Left cardiac atrium (tissue), 4 donors: ENCODE results near the gene FIGN. TPM values are rescaled to one million over a fixed set of nuclear protein-coding genes. Genes with fewer than 3 reads are reported as not detected.

Experiments
- ATAC-seq, 2 donors: fragments of 200-7000 bp; cut with Tn5 transposase; one replicate each; pipeline ENCODE4 v1.9.1; 2020; ENCODE audit warnings: mild to moderate bottlenecking in 2 of 2, moderate library complexity in 2 of 2
- DNase-seq: peaks from one replicate; pipeline ENCODE4 v3.0.0-alpha.2; 2020
- intact Hi-C, 2 donors: fragments of 100-400 bp; cut with DNase I; formaldehyde crosslinking; loops; one replicate each; pipeline versions ENCODE4 v1.14.1 to v1.15.1; 2022 to 2023
- total RNA-seq, 2 donors: library from RNA; stranded (reverse); fragmentation: NEBNext Ultra II Directional; extraction: Animal tissue kit (Norgen Biotek cat#: 25700); gene quantifications; one replicate each; pipeline ENCODE4 v1.2.1, GENCODE V29; 2021
- donor health status: DM: no; HTN: yes; CAD: no.
- donor health status: DM: no; HTN: yes; CAD: no; lungs with severe emphysema.
- donor health status: DM: yes; HTN: yes; CAD: no.
- donor health status: Dilated cardiomyopathy.

Gene FIGN
- total RNA-seq, 2 donors from 2014 or later, result 7.3 to 13.2 TPM

GRCh38 chr2:163600801-163601200 is 135.0 kb downstream of the FIGN start:
- DNase-seq, result no peak
- no peak for ATAC-seq
- intact Hi-C loops, result loop anchor here in 1 of 2 donors (10.0 kb wide), 1 partner anchor 126 kb away; no protein-coding TSS in a partner anchor

GRCh38 chr2:163595028-163595427 is 140.8 kb downstream of the FIGN start:
- intact Hi-C loops, result no loop called here

GRCh38 chr2:163594497-163594896 is 141.3 kb downstream of the FIGN start:
- intact Hi-C loops, result no loop called here
- no peak for DNase-seq
- no peak for ATAC-seq

More at GRCh38 chr2:163595028-163595427, 140.8 kb downstream of the FIGN start:
- no peak for ATAC-seq
- DNase-seq, result no peak

DNA sequence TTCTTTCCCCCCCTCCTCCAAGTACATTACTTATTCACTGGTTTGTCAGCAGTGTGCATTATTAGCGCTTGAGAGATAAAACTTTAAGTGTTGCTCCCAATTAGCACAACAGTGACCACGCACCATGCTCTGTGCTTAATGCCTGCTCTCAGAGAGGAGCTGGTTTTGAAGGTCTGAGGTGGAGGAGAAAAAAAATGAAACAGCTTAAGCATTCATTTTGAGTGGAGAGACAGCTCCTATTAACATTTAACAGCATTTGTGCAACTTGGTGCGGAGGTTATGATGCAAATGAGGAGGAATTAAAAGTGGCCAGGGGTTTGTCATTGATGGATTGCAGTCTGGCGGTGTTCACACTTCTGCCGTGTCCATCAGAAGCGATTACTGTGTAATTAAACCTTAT is 141.8 kb downstream of the FIGN start:
- DNase-seq (no peak), ATAC-seq (no peak)
- intact Hi-C loops, result no loop called here

- intact Hi-C loops, result no loop called here
- DNase-seq (no peak), ATAC-seq (no peak)
Observed at GRCh38 chr2:163592954-163593622, 142.7 kb downstream of the FIGN start.

GRCh38 chr2:163591461-163591860 is 144.3 kb downstream of the FIGN start:
- intact Hi-C loops, result no loop called here
- no peak for ATAC-seq
- DNase-seq, result no peak

- ATAC-seq, result no peak
- DNase-seq, result no peak
- intact Hi-C loops, result no loop called here
Observed at GRCh38 chr2:163580757-163581156, 155.1 kb downstream of the FIGN start.

DNA sequence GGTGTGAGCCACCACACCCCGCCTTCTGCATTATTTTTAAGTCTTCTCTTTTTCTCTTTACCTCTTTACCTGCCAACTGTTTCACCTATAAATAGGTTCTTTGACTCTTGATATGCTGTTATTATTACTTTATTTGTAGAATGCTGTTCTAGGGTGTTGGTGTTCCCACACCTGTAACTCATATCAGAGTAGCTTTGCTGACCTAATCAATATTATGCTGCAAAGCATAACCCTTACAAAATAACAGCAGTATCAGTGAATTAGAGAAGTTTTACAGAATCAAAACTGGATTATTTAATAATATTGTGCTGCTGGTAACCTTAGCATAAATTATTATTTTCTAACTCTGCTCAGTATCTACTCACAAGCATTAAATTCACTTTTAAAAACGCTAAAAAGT is 161.5 kb downstream of the FIGN start:
- ATAC-seq (no peak), DNase-seq (no peak)
- intact Hi-C loops, result no loop called here

DNA sequence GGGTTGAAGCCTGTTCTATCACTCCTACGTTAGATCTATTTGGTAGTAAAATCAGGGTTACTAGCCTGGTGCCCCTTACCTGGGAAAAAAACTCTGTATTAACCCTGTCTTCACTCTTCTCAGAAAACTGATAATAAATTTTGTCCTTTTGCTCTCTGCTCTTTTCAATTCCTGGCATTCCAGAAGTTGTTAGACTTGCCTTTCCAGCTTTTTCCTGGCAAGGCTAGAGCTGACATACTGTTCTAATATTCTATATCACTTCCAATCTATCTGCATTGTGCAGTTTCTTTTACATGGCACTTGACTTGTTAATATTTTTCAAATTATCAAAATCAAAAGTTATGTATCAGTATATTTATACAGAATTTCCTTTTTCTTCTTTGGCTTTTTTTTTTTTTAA is 162.2 kb downstream of the FIGN start:
- no peak for ATAC-seq
- DNase-seq, result no peak
- intact Hi-C loops, result no loop called here

- ATAC-seq (no peak), DNase-seq (no peak)
- intact Hi-C loops, result no loop called here
Observed at GRCh38 chr2:163572850-163573249, 163.0 kb downstream of the FIGN start.

DNA sequence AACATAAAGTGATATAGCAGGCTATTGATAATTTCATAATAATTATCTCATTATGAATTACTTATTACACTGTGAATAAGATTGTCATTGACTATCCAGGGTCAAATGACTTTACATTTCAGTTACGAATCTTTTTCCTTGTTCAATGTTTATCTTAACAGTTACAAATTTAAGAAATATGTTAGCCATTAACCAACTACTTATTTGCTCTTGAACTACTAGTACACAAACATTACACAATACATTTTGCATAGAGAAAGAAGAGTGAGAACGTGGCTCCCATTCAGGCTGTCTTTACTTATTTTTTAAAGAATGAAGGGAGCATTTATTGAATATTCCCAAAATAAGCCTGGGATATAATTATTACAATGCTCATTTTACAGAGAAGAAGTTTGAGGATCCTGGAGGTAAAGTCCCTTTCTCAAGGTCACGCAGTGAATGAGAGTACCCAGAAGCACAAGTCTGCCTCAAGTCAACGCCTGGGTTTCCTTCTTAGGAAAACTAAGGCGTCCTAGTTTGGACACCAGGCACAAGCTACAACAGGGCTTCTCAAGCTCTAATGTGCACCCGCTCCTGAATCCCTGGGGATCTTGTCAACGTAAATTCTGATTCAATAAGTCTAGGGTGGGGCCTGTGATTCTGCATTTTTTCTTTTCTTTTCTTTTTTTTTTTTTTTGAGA is 164.2 kb downstream of the FIGN start:
- intact Hi-C loops, result no loop called here
- DNase-seq (no peak), ATAC-seq (no peak)

- intact Hi-C loops, result no loop called here
- no peak for DNase-seq
- ATAC-seq, result no peak
Observed at GRCh38 chr2:163570391-163570790, 165.4 kb downstream of the FIGN start.

DNA sequence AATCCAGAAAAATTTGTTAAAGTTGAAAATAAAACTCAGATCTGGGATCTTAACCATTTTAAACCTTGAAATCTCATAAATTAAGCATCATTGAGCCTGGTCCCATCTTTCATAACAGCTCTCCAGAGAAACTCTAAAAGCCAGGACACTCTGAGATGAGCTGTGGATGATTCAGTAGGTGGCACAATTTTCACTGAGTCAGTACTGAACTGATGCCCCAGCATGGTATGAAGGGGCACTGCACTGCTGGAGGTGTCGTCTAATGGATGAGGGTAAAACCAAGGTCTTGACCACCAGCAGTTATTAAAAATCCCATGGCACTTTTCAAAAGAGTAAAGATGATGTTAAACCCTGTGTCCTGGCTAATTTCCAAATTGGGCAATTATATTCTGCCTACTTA is 170.6 kb downstream of the FIGN start:
- intact Hi-C loops, result no loop called here
- DNase-seq, result no peak
- ATAC-seq, result peak in 1 of 2 donors; percentile 39

GRCh38 chr2:163564236-163564635 is 171.6 kb downstream of the FIGN start:
- intact Hi-C loops, result no loop called here
- ATAC-seq (no peak), DNase-seq (no peak)

DNA sequence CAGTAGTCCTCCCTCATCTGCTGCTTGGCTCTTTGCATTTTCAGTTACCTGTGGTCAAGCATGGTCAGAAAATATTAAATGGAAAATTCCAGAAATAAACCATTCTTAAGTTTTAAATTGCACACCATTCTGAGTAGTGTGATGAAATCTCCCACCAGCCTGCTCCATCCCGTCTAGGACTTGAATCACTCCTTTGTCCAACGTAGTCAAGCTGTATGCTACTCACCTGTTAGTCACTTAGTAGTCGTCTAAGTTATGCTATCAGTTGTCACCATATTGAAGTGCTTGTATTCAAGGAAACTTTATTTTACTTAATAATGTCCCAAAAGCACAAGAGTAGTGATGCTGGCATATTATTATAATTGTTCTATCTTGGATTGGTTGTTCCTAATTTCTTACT is 172.5 kb downstream of the FIGN start:
- intact Hi-C loops, result no loop called here
- ATAC-seq (no peak), DNase-seq (no peak)

GRCh38 chr2:163558251-163559021 is 177.4 kb downstream of the FIGN start:
- intact Hi-C loops, result no loop called here
- no peak for DNase-seq
- no peak for ATAC-seq

GRCh38 chr2:163556511-163556910 is 179.3 kb downstream of the FIGN start:
- intact Hi-C loops, result no loop called here
- ATAC-seq (no peak), DNase-seq (no peak)

DNA sequence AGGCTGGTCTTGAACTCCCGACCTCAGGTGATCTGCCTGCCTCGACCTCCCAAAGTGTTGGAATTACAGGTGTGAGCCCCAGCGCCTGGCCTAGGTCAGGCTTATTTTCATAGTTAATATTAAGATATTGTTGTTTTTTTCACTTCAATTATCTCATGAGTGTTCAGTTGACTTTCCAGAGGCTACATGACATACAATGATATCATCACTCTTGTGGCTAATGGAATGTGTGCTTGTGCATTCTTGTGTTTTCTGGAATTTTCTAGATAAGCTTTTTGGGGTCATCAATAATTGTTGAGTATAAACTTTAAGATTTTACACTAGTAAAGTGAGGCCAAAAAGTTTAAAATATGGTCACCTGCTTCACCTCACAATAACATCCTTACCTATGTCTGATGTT is 180.9 kb downstream of the FIGN start:
- ATAC-seq, result no peak
- DNase-seq, result no peak
- intact Hi-C loops, result no loop called here

GRCh38 chr2:163553601-163554000 is 182.2 kb downstream of the FIGN start:
- DNase-seq, result no peak
- no peak for ATAC-seq
- intact Hi-C loops, result no loop called here

DNA sequence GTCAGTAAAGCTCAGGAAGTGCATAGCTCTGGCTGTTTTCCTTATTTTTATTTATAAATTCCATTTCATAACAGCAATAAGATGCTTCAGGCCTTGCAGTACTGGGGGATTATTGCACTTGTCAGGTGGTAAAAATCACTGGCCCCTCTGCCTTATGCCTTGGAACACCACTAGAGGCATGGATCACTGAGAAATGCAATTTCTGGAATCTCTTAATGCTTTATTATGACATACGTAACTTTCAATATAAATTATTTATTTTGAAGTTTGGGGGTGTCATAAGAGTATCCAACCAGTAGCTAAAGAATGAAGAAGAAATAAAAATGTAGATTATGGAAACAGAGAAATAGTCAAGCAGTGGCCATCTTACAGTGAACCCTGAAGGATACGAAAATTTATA is 183.1 kb downstream of the FIGN start:
- ATAC-seq (no peak), DNase-seq (no peak)
- intact Hi-C loops, result no loop called here
